Loucy (cell line): ENCODE results near the gene PHB1.

Experiments used
- CTCF ChIP-seq: fragments of 200-600 bp; sonication (generic); conservative IDR thresholded peaks from 2 replicates; pipeline ENCODE4 v1.5.1; 2014; ENCODE audit warnings: mild to moderate bottlenecking, antibody characterized with exemption, low read length
- EZH2phosphoT487 ChIP-seq: fragments of 200-600 bp; IDR thresholded peaks from 2 replicates; pipeline ENCODE4 v1.6.1; 2018; ENCODE audit warnings: antibody characterized with exemption, mild to moderate bottlenecking, moderate library complexity, borderline replicate concordance

GRCh38 chr17:49439673-49440571, 25.2 kb upstream of the PHB1 start:
- TF ChIP-seq CTCF (no peak), EZH2phosphoT487 (no peak)
